ENCODE measurements around the gene SUSD2. TPM values are rescaled to one million over a fixed set of nuclear protein-coding genes. Genes with fewer than 3 reads are reported as not detected.

The SUSD2 gene
- total and polyA plus RNA-seq, 2 of the 8 experiments (the other 6 are each of a cell fraction or from before 2014, with no cell fraction given) = 2.0 to 4.8 TPM

- no peak overlapping the region for H3K14ac ChIP-seq (ENCODE audit: insufficient read length)
- H2AFZ ChIP-seq (ENCODE audit: low read length) = no peak overlapping the region
- no peak overlapping the region for H3K4me3 ChIP-seq (ENCODE audit: extremely low read depth in 1 of 4, insufficient read depth in 2 of 4, low read depth in 3 of 4, low read length in 4 of 4)
- H2BK15ac ChIP-seq (ENCODE audit: low read length) = no peak overlapping the region
- no peak overlapping the region for H3K4me2 ChIP-seq (ENCODE audit: insufficient read depth in 1 of 2, low read depth in 2 of 2, low read length in 2 of 2)
- peaks cover 0 to 9% (median 3%) of the 10 kb centered on the region in 4 experiments; a peak in 6 of 7 replicates for H3K4me1 ChIP-seq (replicated peaks in 1 of 4; ENCODE audit: control insufficient read depth in 3 of 4, insufficient read depth in 4 of 4, low read length in 3 of 4)
- H3K9ac ChIP-seq (replicated peaks in 1 of 4; ENCODE audit: extremely low read depth in 1 of 4, low read depth in 3 of 4, low read length in 3 of 4) = no peak overlapping the region
- no peak overlapping the region for H3K23ac ChIP-seq (ENCODE audit: insufficient read length)
- H2BK20ac ChIP-seq (ENCODE audit: low read length) = no peak overlapping the region
- no peak overlapping the region for H4K5ac ChIP-seq (ENCODE audit: insufficient read length, low read depth, low read length)
- no peak overlapping the region for H2BK120ac ChIP-seq (replicated peaks; ENCODE audit: low read depth, low read length)
- no peak overlapping the region for H3K56ac ChIP-seq (replicated peaks; ENCODE audit: insufficient read length, low read depth, low read length)
- H2AK5ac ChIP-seq (ENCODE audit: low read depth, low read length) = no peak overlapping the region
- peaks cover 0 to 2% (median 2%) of the 10 kb centered on the region in 4 experiments; a peak in 1 of 8 replicates for H3K36me3 ChIP-seq (ENCODE audit: control insufficient read depth in 2 of 4, insufficient read depth in 4 of 4, low read length in 3 of 4)
- no peak overlapping the region for H2BK5ac ChIP-seq (ENCODE audit: low read depth, low read length)
- DNase-seq (ENCODE audit: low read depth in 1 of 2, low spot score in 2 of 2) (no peak), FAIRE-seq (no peak)
- WGBS, 2 experiments (ENCODE audit: extremely low coverage in 1 of 2, insufficient coverage in 1 of 2, insufficient read length in 1 of 2, insufficient replicate concordance in 2 of 2, low coverage in 1 of 2, low lambda C conversion rate in 2 of 2, missing lambda C conversion rate in 1 of 2) = 93% methylated on average over 6 of the region's 6 CpGs; no CpG with 5 or more reads in 1 of the 2 experiments
- POLR2A ChIA-PET (ENCODE audit: partially characterized antibody) = no interaction called here
- no peaks in the 10 kb centered on the region for H3K79me2 ChIP-seq (ENCODE audit: control insufficient read depth in 1 of 2, insufficient read depth in 2 of 2, low read length in 2 of 2)
- H3K9me3 ChIP-seq (ENCODE audit: insufficient read depth in 2 of 2, low read depth in 1 of 2, low read length in 1 of 2) = no peaks in the 10 kb centered on the region
- no peak overlapping the region for H4K91ac ChIP-seq (replicated peaks; ENCODE audit: insufficient read length, low read length)
- H3K79me1 ChIP-seq (ENCODE audit: low read depth, low read length) = no peaks in the 10 kb centered on the region
- no peak overlapping the region for H3K18ac ChIP-seq (ENCODE audit: extremely low read depth, low read length)
- CTCF ChIA-PET (ENCODE audit: partially characterized antibody) = interaction anchor here (1.2 to 19.1 kb wide), 4 partner anchors 6 to 45 kb away, joined by 4 to 301 read pairs (median 153); partner anchors contain the start of gene SUSD2
- TF ChIP-seq MAFK (IDR thresholded peaks at IDR 0.05; ENCODE audit: low read depth, low read length) = no peak
- no peak for TF ChIP-seq TCF12 (IDR thresholded peaks at IDR 0.05; ENCODE audit: low read depth, low read length)
- no peak for TF ChIP-seq HDAC6 (IDR thresholded peaks at IDR 0.05; ENCODE audit: low read depth, low read length)
- no peak for TF ChIP-seq HDAC2 (IDR thresholded peaks at IDR 0.05; ENCODE audit: borderline replicate concordance in 1 of 2, low read depth in 2 of 2, low read length in 2 of 2)
- no peak for TF ChIP-seq EP300 (IDR thresholded peaks at IDR 0.05; ENCODE audit: borderline replicate concordance in 1 of 2, low read depth in 2 of 2, low read length in 2 of 2)
- no peak for TF ChIP-seq POU5F1 (IDR thresholded peaks at IDR 0.05; ENCODE audit: low read depth, low read length)
- TF ChIP-seq RXRA (IDR thresholded peaks at IDR 0.05; ENCODE audit: insufficient read depth, low read depth, low read length) = no peak
- TF ChIP-seq PHF8 (conservative IDR thresholded peaks at IDR 0.05; ENCODE audit: low read depth, low read length) = no peak
- TF ChIP-seq SP4 (IDR thresholded peaks at IDR 0.05; ENCODE audit: low read length) = no peak
- TF ChIP-seq NRF1 (IDR thresholded peaks at IDR 0.05; ENCODE audit: low read depth, low read length) = no peak
- TF ChIP-seq JUND (IDR thresholded peaks at IDR 0.05; ENCODE audit: low read length) = no peak
- no peaks in the 10 kb centered on the region for H3K23me2 ChIP-seq (ENCODE audit: low read depth, low read length)
- no peak overlapping the region for H4K8ac ChIP-seq (ENCODE audit: extremely low read depth, insufficient read depth, low read length)
- no peaks in the 10 kb centered on the region for H3K27me3 ChIP-seq (replicated peaks in 1 of 4; ENCODE audit: control insufficient read depth in 3 of 4, extremely low read depth in 1 of 4, insufficient read depth in 3 of 4, low read length in 3 of 4)
- H4K20me1 ChIP-seq (replicated peaks in 1 of 2; ENCODE audit: control insufficient read depth in 1 of 2, insufficient read depth in 2 of 2, low read length in 2 of 2) = peaks cover 0 to 5% of the 10 kb centered on the region in 2 experiments
- H3K27ac ChIP-seq (ENCODE audit: low read depth, low read length) = no peak overlapping the region
- H3K4ac ChIP-seq (replicated peaks; ENCODE audit: insufficient read length, low read depth, low read length) = no peak overlapping the region
- H2BK12ac ChIP-seq (ENCODE audit: low read depth, low read length) = no peak overlapping the region
Measured at GRCh38 chr22:24162436-24162835, 18.9 kb upstream of the SUSD2 start.
